ENCODE data around the gene ULK4. TPM values are rescaled to one million over a fixed set of nuclear protein-coding genes. Genes with fewer than 3 reads are reported as not detected.

Gene ULK4
- total RNA-seq, 1 experiment from 2014 or later, result 8.7 TPM

GRCh38 chr3:41317718-41318117 is 644.2 kb downstream of the ULK4 start:
- peak overlapping the region; percentile 43 for H3K4me2 ChIP-seq
- DNase-seq, result peak; percentile 17 to 72
- no peaks in the 10 kb centered on the region for H4K20me1 ChIP-seq (ENCODE audit: insufficient read depth)
- H3K36me3 ChIP-seq (ENCODE audit: low read depth), result no peaks in the 10 kb centered on the region
- no peaks in the 10 kb centered on the region for H3K79me2 ChIP-seq (ENCODE audit: low read depth)
- H3K9me3 ChIP-seq (ENCODE audit: insufficient read depth, low read depth), result no peaks in the 10 kb centered on the region; the same call in 1 of the 2 replicates
- ChIA-PET CTCF (no interaction called here), POLR2A (ENCODE audit: unreplicated experiment) (no interaction called here)
- H3K27ac ChIP-seq, result peak overlapping the region; percentile 38
- H3K4me1 ChIP-seq (replicated peaks; ENCODE audit: insufficient read depth), result peaks cover 18% of the 10 kb centered on the region
- H3F3A ChIP-seq (ENCODE audit: insufficient read depth, low read depth), result peaks cover 9% of the 10 kb centered on the region
- intact Hi-C loops (cut with micrococcal nuclease; ENCODE audit: unreplicated experiment), result loop anchor here (1.0 kb wide), 1 partner anchor 10 kb away; no protein-coding TSS in a partner anchor
- no peaks in the 10 kb centered on the region for H3K27me3 ChIP-seq (ENCODE audit: insufficient read depth, low read depth)
- no TSS peak for BruUV-seq (replicated peaks)
- H3K4me3 ChIP-seq, result no peak overlapping the region
- H2AFZ ChIP-seq, result no peak overlapping the region
- H3K9me2 ChIP-seq (ENCODE audit: insufficient read depth), result no peaks in the 10 kb centered on the region
- TF ChIP-seq CTCF (conservative IDR thresholded peaks at IDR 0.05), result no peak
- no peak for TF ChIP-seq EZH2 (IDR thresholded peaks at IDR 0.05; ENCODE audit: low read depth)

- no peaks in the 10 kb centered on the region for H3K9me2 ChIP-seq (ENCODE audit: insufficient read depth)
- no peak for DNase-seq
- H3K36me3 ChIP-seq (ENCODE audit: low read depth), result no peaks in the 10 kb centered on the region
- BruUV-seq (replicated peaks), result no TSS peak
- ChIA-PET POLR2A (ENCODE audit: unreplicated experiment) (no interaction called here), CTCF (no interaction called here)
- H3F3A ChIP-seq (ENCODE audit: insufficient read depth, low read depth), result peaks cover 9% of the 10 kb centered on the region
- intact Hi-C loops (cut with micrococcal nuclease; ENCODE audit: unreplicated experiment), result no loop called here
- H3K27ac ChIP-seq, result peak overlapping the region; percentile 38
- H3K4me3 ChIP-seq, result no peak overlapping the region
- no peaks in the 10 kb centered on the region for H3K79me2 ChIP-seq (ENCODE audit: low read depth)
- H3K27me3 ChIP-seq (ENCODE audit: insufficient read depth, low read depth), result no peaks in the 10 kb centered on the region
- H3K4me2 ChIP-seq, result peak overlapping the region; percentile 43
- H4K20me1 ChIP-seq (ENCODE audit: insufficient read depth), result no peaks in the 10 kb centered on the region
- H3K9me3 ChIP-seq (ENCODE audit: insufficient read depth, low read depth), result no peaks in the 10 kb centered on the region; the same call in 1 of the 2 replicates
- TF ChIP-seq EZH2 (IDR thresholded peaks at IDR 0.05; ENCODE audit: low read depth), result no peak
- no peak for TF ChIP-seq CTCF (conservative IDR thresholded peaks at IDR 0.05)
- no peak overlapping the region for H2AFZ ChIP-seq
- H3K4me1 ChIP-seq (replicated peaks; ENCODE audit: insufficient read depth), result peaks cover 18% of the 10 kb centered on the region
Observed at GRCh38 chr3:41317298-41317697, 644.6 kb downstream of the ULK4 start.

GRCh38 chr3:41315126-41315525 is 646.8 kb downstream of the ULK4 start:
- Histone ChIP-seq H3K27me3 (ENCODE audit: insufficient read depth, low read depth) (no peaks in the 10 kb centered on the region), H2AFZ (no peak overlapping the region), H3K4me1 (replicated peaks; ENCODE audit: insufficient read depth) (peaks cover 18% of the 10 kb centered on the region), H3K4me3 (no peak overlapping the region), H3K9me3 (ENCODE audit: insufficient read depth, low read depth) (no peaks in the 10 kb centered on the region; the same call in 1 of the 2 replicates), H3K9me2 (ENCODE audit: insufficient read depth) (no peaks in the 10 kb centered on the region), H3K4me2 (no peak overlapping the region), H3F3A (ENCODE audit: insufficient read depth, low read depth) (peaks cover 9% of the 10 kb centered on the region), H3K79me2 (ENCODE audit: low read depth) (no peaks in the 10 kb centered on the region), H3K27ac (no peak overlapping the region), H4K20me1 (ENCODE audit: insufficient read depth) (no peaks in the 10 kb centered on the region), H3K36me3 (ENCODE audit: low read depth) (no peaks in the 10 kb centered on the region)
- ChIA-PET POLR2A (ENCODE audit: unreplicated experiment) (no interaction called here), CTCF (no interaction called here)
- BruUV-seq (replicated peaks), result no TSS peak
- intact Hi-C loops (cut with micrococcal nuclease; ENCODE audit: unreplicated experiment), result no loop called here
- TF ChIP-seq CTCF (conservative IDR thresholded peaks at IDR 0.05) (no peak), EZH2 (IDR thresholded peaks at IDR 0.05; ENCODE audit: low read depth) (no peak)
- no peak for DNase-seq
